HepG2 (cell line): ENCODE data around the gene CAPS. TPM values are rescaled to one million over a fixed set of nuclear protein-coding genes. Genes with fewer than 3 reads are reported as not detected.

Source experiments
- ATAC-seq: fragments of 200-7000 bp; cut with Tn5 transposase; 3 replicates; pipeline ENCODE4 v1.9.1; 2020; ENCODE audit warnings: mild to moderate bottlenecking, moderate library complexity
- BruUV-seq: library from RNA; stranded (reverse); fragments of 400-500 nt; replicated peaks from 2 replicates; lab custom pipeline; 2021; lab: Mats Ljungman, UMichigan
- CTCF ChIA-PET: fragments of 300-600 bp; formaldehyde crosslinking; extraction: SDS; loops from one replicate; lab custom pipeline; 2021; ENCODE audit warnings: low total read pairs, inconsistent platforms, low intra/inter-chr PET ratio; lab: Yijun Ruan, JAX
- POLR2A ChIA-PET: fragments of 350-600 bp; sonication (Branson Sonifier 250); formaldehyde crosslinking; loops from one replicate; lab custom pipeline; 2020; ENCODE audit warnings: antibody characterized with exemption, inconsistent platforms; lab: Yijun Ruan, JAX
- DNase-seq: peaks from one replicate; pipeline ENCODE4 v3.0.0-alpha.2; 2015; ENCODE audit warnings: low spot score
- FAIRE-seq: peaks from 3 replicates; lab custom pipeline; 2011; peaks lifted over from hg19 to GRCh38; lab: Jason Lieb, UNC
- H2AFZ ChIP-seq: one replicate; pipeline ENCODE4 v1.6.1; 2011; ENCODE audit warnings: low read length, inconsistent platforms
- H3K27ac ChIP-seq: fragments of 300-600 bp; 3 replicates; pipeline ENCODE4 v1.8.0; 2011; ENCODE audit warnings: mixed run types, mild to moderate bottlenecking, mixed read lengths, low read length, inconsistent platforms; ENCODE audit not compliant: insufficient read depth; ENCODE audit errors: extremely low read length
- H3K27me3 ChIP-seq, 2 experiments: fragments of 200-600 bp in 1 of 2; 2 replicates in 1 of 2; 3 replicates in 1 of 2; pipeline versions ENCODE4 v1.6.0 to v1.8.0; 2011; ENCODE audit warnings: low read length in 2 of 2, mild to moderate bottlenecking in 2 of 2, moderate library complexity in 2 of 2, inconsistent platforms in 1 of 2; ENCODE audit not compliant: insufficient read depth in 2 of 2, control insufficient read depth in 1 of 2
- H3K36me3 ChIP-seq, 2 experiments: fragments of 200-600 bp in 1 of 2; replicated peaks in 1 of 2; 2 replicates in 1 of 2; 3 replicates in 1 of 2; pipeline versions ENCODE4 v1.5.1 to v1.8.0; 2011; ENCODE audit warnings: low read length in 2 of 2, inconsistent platforms in 1 of 2; ENCODE audit not compliant: insufficient read depth in 2 of 2, control insufficient read depth in 1 of 2
- H3K4me1 ChIP-seq: 2 replicates; pipeline ENCODE4 v1.5.1; 2012; ENCODE audit warnings: low read length, inconsistent platforms; ENCODE audit not compliant: insufficient read depth
- H3K4me2 ChIP-seq: 2 replicates; pipeline ENCODE4 v1.6.0; 2011; ENCODE audit warnings: low read depth, low read length, inconsistent platforms
- H3K4me3 ChIP-seq, 3 experiments: fragments of 200-600 bp in 1 of 3; sonication (generic), shearing (Covaris generic) in 1 of 3; replicated peaks in 1 of 3; 2 replicates each; pipeline ENCODE4 v1.5.1; 2011 to 2016; ENCODE audit warnings: low read length in 3 of 3, inconsistent platforms in 2 of 3, low read depth in 2 of 3, mild to moderate bottlenecking in 2 of 3, control low read depth in 1 of 3, mixed read lengths in 1 of 3; ENCODE audit not compliant: insufficient read depth in 1 of 3
- H3K79me2 ChIP-seq: one replicate; pipeline ENCODE4 v1.6.1; 2011; ENCODE audit warnings: low read length, inconsistent platforms; ENCODE audit not compliant: insufficient read depth
- H3K9ac ChIP-seq: 2 replicates; pipeline ENCODE4 v1.6.0; 2011; ENCODE audit warnings: mild to moderate bottlenecking, low read depth, low read length, inconsistent platforms; ENCODE audit not compliant: insufficient read depth
- H3K9me3 ChIP-seq: 2 replicates; pipeline ENCODE4 v1.5.1; 2012; ENCODE audit warnings: mild to moderate bottlenecking, low read length
- H4K20me1 ChIP-seq: 2 replicates; pipeline ENCODE4 v1.6.0; 2011; ENCODE audit warnings: inconsistent platforms, mild to moderate bottlenecking, low read length, moderate library complexity; ENCODE audit not compliant: insufficient read depth
- CBX1 ChIP-seq: IDR thresholded peaks from one replicate; pipeline ENCODE4 v1.6.1; 2016; ENCODE audit warnings: antibody characterized with exemption, low read depth
- GZF1 ChIP-seq: sonication (generic); formaldehyde crosslinking; IDR thresholded peaks from 2 replicates; pipeline ENCODE4 v1.5.1; 2020; ENCODE audit warnings: mild to moderate bottlenecking, missing genetic modification reagents
- HIC2 ChIP-seq: sonication (generic); formaldehyde crosslinking; IDR thresholded peaks from 2 replicates; pipeline ENCODE4 v1.9.0; 2022; ENCODE audit warnings: low read depth, missing genetic modification reagents
- KMT2A ChIP-seq: sonication (generic); formaldehyde crosslinking; IDR thresholded peaks from 2 replicates; pipeline ENCODE4 v1.4.0; 2020; ENCODE audit warnings: missing genetic modification reagents
- NBN ChIP-seq: fragments of 450-650 bp; conservative IDR thresholded peaks from 2 replicates; pipeline ENCODE4 v1.6.1; 2017
- RBFOX2 ChIP-seq: fragments of 200-400 bp; formaldehyde crosslinking; IDR thresholded peaks from 2 replicates; pipeline ENCODE4 v1.6.1; 2017; ENCODE audit warnings: low read depth, mild to moderate bottlenecking, low read length
- SNAPC2 ChIP-seq: sonication (generic); formaldehyde crosslinking; IDR thresholded peaks from 2 replicates; pipeline ENCODE4 v1.8.1; 2022; ENCODE audit warnings: mild to moderate bottlenecking, missing genetic modification reagents
- ZNF597 ChIP-seq: sonication (generic); formaldehyde crosslinking; IDR thresholded peaks from 2 replicates; pipeline ENCODE4 v1.5.0; 2020; ENCODE audit warnings: missing genetic modification reagents
- ZNF710 ChIP-seq: sonication (generic); formaldehyde crosslinking; IDR thresholded peaks from 2 replicates; pipeline ENCODE4 v1.5.0; 2020; ENCODE audit warnings: mild to moderate bottlenecking, missing genetic modification reagents, borderline replicate concordance
- ZNF780A ChIP-seq: sonication (generic); formaldehyde crosslinking; IDR thresholded peaks from 2 replicates; pipeline ENCODE4 v1.8.0; 2022; ENCODE audit warnings: mild to moderate bottlenecking, missing genetic modification reagents, moderate library complexity
- ZSCAN21 ChIP-seq: sonication (generic); formaldehyde crosslinking; IDR thresholded peaks from 2 replicates; pipeline ENCODE4 v1.8.0; 2022; ENCODE audit warnings: mild to moderate bottlenecking, missing genetic modification reagents, moderate library complexity, borderline replicate concordance
- WGBS: methylation state at CpG from one replicate; pipeline ENCODE4 v1.1.6; 2017; ENCODE audit warnings: low lambda C conversion rate; 5-methylcytosine and 5-hydroxymethylcytosine counted together
- in situ Hi-C: cut with HindIII; loops from 2 replicates; pipeline ENCODE4 v1.10.0; 2017; ENCODE audit warnings: low pct_unique_long_range_greater_than_20kb; ENCODE audit not compliant: extremely low pct_ligation_motif_present
- intact Hi-C: fragments of 100-400 bp; cut with micrococcal nuclease; formaldehyde crosslinking; loops from one replicate; pipeline ENCODE4 v1.10.0; 2022; ENCODE audit not compliant: unreplicated experiment
- polyA plus RNA-seq, 8 experiments: library from polyadenylated mRNA; depleted of rRNA in 3 of 8; stranded (reverse) in 7 of 8; unstranded in 1 of 8; fragments of >200 nt; fragmentation: Illumina TruSeq in 4 of 8; extraction: Trizol in 4 of 8; gene quantifications; 2 replicates each; pipeline versions ENCODE4 v1.2.1 to v1.2.3, GENCODE V29; 2011 to 2016; ENCODE audit warnings: low read depth in 4 of 8, missing spikeins in 1 of 8, mixed read lengths in 1 of 8; ENCODE audit not compliant: insufficient read depth in 1 of 8
- total RNA-seq, 5 experiments: library from RNA; depleted of rRNA; stranded (reverse); fragments of >200 nt; fragmentation: Illumina TruSeq; extraction: Trizol; gene quantifications; 2 replicates each; pipeline ENCODE4 v1.2.3, GENCODE V29; 2016; ENCODE audit warnings: low read depth in 1 of 5
- TF ChIP-seq, protein P1 (sequence below), 2 experiments: sonication (generic) in 1 of 2; formaldehyde crosslinking in 1 of 2; IDR thresholded peaks; 2 replicates each; pipeline versions ENCODE4 v1.4.0 to v1.6.1; 2018 to 2020; ENCODE audit warnings: missing genetic modification reagents in 2 of 2, borderline replicate concordance in 1 of 2, low read depth in 1 of 2, mild to moderate bottlenecking in 1 of 2, missing biosample characterization in 1 of 2
- TF ChIP-seq, protein P2 (sequence below): sonication (generic); formaldehyde crosslinking; IDR thresholded peaks from 2 replicates; pipeline ENCODE4 v1.4.0; 2020; ENCODE audit warnings: missing genetic modification reagents

CAPS gene
- total and polyA plus RNA-seq, 2 of the 13 experiments (the other 11 are each of a cell fraction or from before 2014, with no cell fraction given), result 3.1 TPM

DNA sequence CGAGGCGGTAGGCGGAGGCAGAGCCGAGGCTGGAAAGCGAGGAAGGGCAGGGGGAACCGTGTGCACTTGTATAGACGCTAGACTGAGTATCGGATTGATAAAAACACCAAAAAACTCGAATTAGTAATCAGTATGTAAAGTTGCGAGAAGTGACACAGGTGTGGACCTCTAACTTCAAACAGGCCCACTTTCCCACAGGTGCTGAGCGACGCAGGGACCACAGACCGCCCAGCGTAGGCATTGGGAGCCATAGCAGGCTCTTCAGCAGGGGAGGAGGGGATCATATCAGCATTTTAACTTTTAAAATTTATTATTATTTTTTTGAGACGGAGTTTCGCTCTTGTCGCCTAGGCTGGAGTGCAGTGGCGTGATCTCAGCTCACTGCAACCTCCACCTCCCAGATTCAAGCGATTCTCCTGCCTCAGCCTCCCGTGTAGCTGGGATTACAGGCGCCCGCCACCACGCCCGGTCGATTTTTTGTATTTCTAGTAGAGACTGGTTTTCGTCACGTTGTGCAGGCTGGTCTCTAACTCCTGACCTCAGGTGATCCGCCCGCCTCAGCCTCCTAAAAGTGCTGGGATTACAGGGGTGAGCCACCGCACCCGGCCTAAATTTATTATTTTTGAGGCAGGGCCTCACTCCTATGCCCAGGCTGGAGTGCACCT is 8.8 kb upstream of the CAPS start (continued):
- TF ChIP-seq, protein P1, sequence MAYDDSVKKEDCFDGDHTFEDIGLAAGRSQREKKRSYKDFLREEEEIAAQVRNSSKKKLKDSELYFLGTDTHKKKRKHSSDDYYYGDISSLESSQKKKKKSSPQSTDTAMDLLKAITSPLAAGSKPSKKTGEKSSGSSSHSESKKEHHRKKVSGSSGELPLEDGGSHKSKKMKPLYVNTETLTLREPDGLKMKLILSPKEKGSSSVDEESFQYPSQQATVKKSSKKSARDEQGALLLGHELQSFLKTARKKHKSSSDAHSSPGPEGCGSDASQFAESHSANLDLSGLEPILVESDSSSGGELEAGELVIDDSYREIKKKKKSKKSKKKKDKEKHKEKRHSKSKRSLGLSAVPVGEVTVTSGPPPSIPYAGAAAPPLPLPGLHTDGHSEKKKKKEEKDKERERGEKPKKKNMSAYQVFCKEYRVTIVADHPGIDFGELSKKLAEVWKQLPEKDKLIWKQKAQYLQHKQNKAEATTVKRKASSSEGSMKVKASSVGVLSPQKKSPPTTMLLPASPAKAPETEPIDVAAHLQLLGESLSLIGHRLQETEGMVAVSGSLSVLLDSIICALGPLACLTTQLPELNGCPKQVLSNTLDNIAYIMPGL (CRISPR knock-in tag; IDR thresholded peaks at IDR 0.05; ENCODE audit: borderline replicate concordance in 1 of 2, low read depth in 1 of 2), result 0 out of 4 replicates have a peak, but pooled peaks of 1 of the 2 experiments have one; percentile 1
- TF ChIP-seq ZSCAN21 (CRISPR knock-in tag) (0 out of 2 replicates have a peak, but pooled peaks have one; percentile 1), CBX1 (peak; percentile 12), RBFOX2 (peak; percentile 15; the same call in 1 of the 2 replicates), SNAPC2 (0 out of 2 replicates have a peak, but pooled peaks have one; percentile 1), KMT2A (CRISPR knock-in tag) (0 out of 2 replicates have a peak, but pooled peaks have one; percentile 9)
- TF ChIP-seq, protein P2, sequence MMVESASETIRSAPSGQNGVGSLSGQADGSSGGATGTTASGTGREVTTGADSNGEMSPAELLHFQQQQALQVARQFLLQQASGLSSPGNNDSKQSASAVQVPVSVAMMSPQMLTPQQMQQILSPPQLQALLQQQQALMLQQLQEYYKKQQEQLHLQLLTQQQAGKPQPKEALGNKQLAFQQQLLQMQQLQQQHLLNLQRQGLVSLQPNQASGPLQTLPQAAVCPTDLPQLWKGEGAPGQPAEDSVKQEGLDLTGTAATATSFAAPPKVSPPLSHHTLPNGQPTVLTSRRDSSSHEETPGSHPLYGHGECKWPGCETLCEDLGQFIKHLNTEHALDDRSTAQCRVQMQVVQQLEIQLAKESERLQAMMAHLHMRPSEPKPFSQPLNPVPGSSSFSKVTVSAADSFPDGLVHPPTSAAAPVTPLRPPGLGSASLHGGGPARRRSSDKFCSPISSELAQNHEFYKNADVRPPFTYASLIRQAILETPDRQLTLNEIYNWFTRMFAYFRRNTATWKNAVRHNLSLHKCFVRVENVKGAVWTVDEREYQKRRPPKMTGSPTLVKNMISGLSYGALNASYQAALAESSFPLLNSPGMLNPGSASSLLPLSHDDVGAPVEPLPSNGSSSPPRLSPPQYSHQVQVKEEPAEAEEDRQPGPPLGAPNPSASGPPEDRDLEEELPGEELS (CRISPR knock-in tag), result no peak
- TF ChIP-seq, all 625 proteins: peak for 18

DNA sequence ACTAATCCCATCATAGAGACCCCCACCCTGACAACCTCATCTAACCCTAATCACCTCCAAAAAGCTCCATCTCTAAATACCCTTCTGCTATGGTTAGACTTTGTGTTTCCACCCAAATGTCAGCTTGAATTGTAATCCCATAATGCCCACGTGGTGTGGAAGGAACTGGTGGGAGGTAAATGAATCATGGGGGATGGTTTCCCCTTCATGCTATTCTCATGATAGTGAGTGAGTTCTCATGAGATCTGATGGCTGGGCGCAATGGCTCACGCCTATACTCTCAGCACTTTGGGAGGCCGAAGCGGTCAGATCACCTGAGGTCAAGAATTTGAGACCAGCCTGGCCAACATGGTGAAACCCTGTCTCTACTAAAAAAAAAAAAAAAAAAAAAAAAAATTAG is 6.8 kb upstream of the CAPS start:
- Histone ChIP-seq H3K36me3 (no peaks in the 10 kb centered on the region), H3K27me3 (peaks cover 0 to 4% of the 10 kb centered on the region in 2 experiments; a peak in 1 of 5 replicates), H3K4me2 (no peak overlapping the region), H3K9me3 (no peaks in the 10 kb centered on the region), H3K9ac (no peak overlapping the region), H2AFZ (no peak overlapping the region), H3K4me1 (peaks cover 66% of the 10 kb centered on the region), H4K20me1 (no peaks in the 10 kb centered on the region), H3K4me3 (no peak overlapping the region), H3K79me2 (peaks cover 18% of the 10 kb centered on the region), H3K27ac (no peak overlapping the region)
- intact Hi-C loops (no loop called here), in situ Hi-C loops (no loop called here)
- POLR2A ChIA-PET, result no interaction called here
- no TSS peak for BruUV-seq
- CTCF ChIA-PET, result no interaction called here
- WGBS, result 78% methylated on average over 5 of the region's 5 CpGs
- ATAC-seq (no peak), DNase-seq (no peak), FAIRE-seq (no peak)
- TF ChIP-seq GZF1 (CRISPR knock-in tag) (no peak), ZNF710 (CRISPR knock-in tag) (no peak), ZNF780A (CRISPR knock-in tag) (no peak), NBN (no peak), HIC2 (CRISPR knock-in tag) (no peak), ZNF597 (CRISPR knock-in tag) (no peak)
